Endothelial cell of umbilical vein (primary cell): ENCODE measurements around the gene MAP2K5. TPM values are rescaled to one million over a fixed set of nuclear protein-coding genes. Genes with fewer than 3 reads are reported as not detected.

Source experiments
- BruUV-seq: library from RNA; stranded (reverse); fragments of 400-500 nt; replicated peaks from 2 replicates; lab custom pipeline; 2021; lab: Mats Ljungman, UMichigan
- CTCF ChIA-PET: fragments of 300-600, 350-600 bp; sonication (Branson Sonifier 250); formaldehyde crosslinking; loops from one replicate; lab custom pipeline; 2021; ENCODE audit warnings: antibody characterized with exemption, inconsistent platforms; lab: Charles Lee
- POLR2A ChIA-PET: fragments of 300-600, 350-600 bp; sonication (Branson Sonifier 250); formaldehyde crosslinking; loops from one replicate; lab custom pipeline; 2021; ENCODE audit warnings: antibody characterized with exemption, inconsistent platforms; lab: Charles Lee
- DNase-seq: peaks from one replicate; pipeline ENCODE4 v3.0.0-alpha.2; 2011; ENCODE audit warnings: low read depth, low spot score
- FAIRE-seq: peaks from 2 replicates; lab custom pipeline; 2011; peaks lifted over from hg19 to GRCh38; lab: Jason Lieb, UNC
- H2AFZ ChIP-seq: 2 replicates; pipeline ENCODE4 v1.6.0; 2012; ENCODE audit warnings: low read depth, low read length, control low read depth, inconsistent platforms
- H3K27ac ChIP-seq: 2 replicates; pipeline ENCODE4 v1.5.1; 2011; ENCODE audit warnings: low read depth, mild to moderate bottlenecking, control low read depth, low read length, moderate library complexity; ENCODE audit not compliant: insufficient read depth
- H3K27me3 ChIP-seq, 2 experiments: 2 replicates each; pipeline versions ENCODE4 v1.6.0 to v1.6.1; 2011; ENCODE audit warnings: low read length in 2 of 2, mixed read lengths in 1 of 2; ENCODE audit not compliant: control insufficient read depth in 2 of 2, insufficient read depth in 2 of 2
- H3K36me3 ChIP-seq, 2 experiments: 2 replicates in 1 of 2; 3 replicates in 1 of 2; pipeline ENCODE4 v1.5.1; 2011; ENCODE audit warnings: low read length in 2 of 2, mild to moderate bottlenecking in 1 of 2, moderate library complexity in 1 of 2; ENCODE audit not compliant: control insufficient read depth in 2 of 2, insufficient read depth in 2 of 2; ENCODE audit errors: extremely low read depth in 1 of 2
- H3K4me1 ChIP-seq: 3 replicates; pipeline ENCODE4 v1.5.1; 2011; ENCODE audit warnings: mild to moderate bottlenecking, low read length; ENCODE audit not compliant: control insufficient read depth, insufficient read depth; ENCODE audit errors: extremely low read depth
- H3K4me2 ChIP-seq: 2 replicates; pipeline ENCODE4 v1.6.1; 2011; ENCODE audit warnings: low read length, control low read depth, mixed read lengths; ENCODE audit not compliant: insufficient read depth
- H3K4me3 ChIP-seq, 3 experiments: fragments of 200-600 bp in 1 of 3; sonication (generic), shearing (Covaris generic) in 1 of 3; replicated peaks in 1 of 3; 2 replicates each; pipeline ENCODE4 v1.5.1; 2011 to 2016; ENCODE audit warnings: control low read depth in 3 of 3, low read length in 3 of 3, mild to moderate bottlenecking in 2 of 3, inconsistent platforms in 1 of 3, low read depth in 1 of 3, moderate library complexity in 1 of 3; ENCODE audit not compliant: insufficient read depth in 1 of 3
- H3K79me2 ChIP-seq: 2 replicates; pipeline ENCODE4 v1.6.0; 2012; ENCODE audit warnings: low read length, inconsistent platforms; ENCODE audit not compliant: control insufficient read depth, insufficient read depth
- H3K9ac ChIP-seq: replicated peaks from 2 replicates; pipeline ENCODE3; 2011; ENCODE audit warnings: low read length, control low read depth; ENCODE audit not compliant: insufficient read depth; ENCODE audit errors: extremely low read depth
- H3K9me1 ChIP-seq: replicated peaks from 3 replicates; pipeline ENCODE4 v1.6.0; 2011; ENCODE audit warnings: mild to moderate bottlenecking, low read length; ENCODE audit not compliant: control insufficient read depth, insufficient read depth; ENCODE audit errors: extremely low read depth
- H3K9me3 ChIP-seq: replicated peaks from 2 replicates; pipeline ENCODE4 v1.5.1; 2012; ENCODE audit warnings: low read length, inconsistent platforms; ENCODE audit not compliant: control insufficient read depth, insufficient read depth
- H4K20me1 ChIP-seq: replicated peaks from 2 replicates; pipeline ENCODE3; 2011; ENCODE audit warnings: mild to moderate bottlenecking, low read length; ENCODE audit not compliant: control insufficient read depth, insufficient read depth; ENCODE audit errors: extremely low read depth
- EZH2 ChIP-seq: IDR thresholded peaks from 2 replicates; pipeline ENCODE4 v1.6.1; 2012; ENCODE audit warnings: borderline replicate concordance, low read depth, mild to moderate bottlenecking, moderate library complexity, low read length, inconsistent platforms; ENCODE audit not compliant: severe bottlenecking
- FOS ChIP-seq: IDR thresholded peaks from 2 replicates; pipeline ENCODE4 v1.6.1; 2011; ENCODE audit warnings: mild to moderate bottlenecking, low read length, moderate library complexity, borderline replicate concordance; ENCODE audit not compliant: insufficient read depth
- GATA2 ChIP-seq: IDR thresholded peaks from 2 replicates; pipeline ENCODE4 v1.7.0; 2011; ENCODE audit warnings: low read depth, mild to moderate bottlenecking, moderate library complexity, mixed read lengths, low read length; ENCODE audit not compliant: insufficient read length, insufficient read depth
- JUN ChIP-seq: IDR thresholded peaks from 2 replicates; pipeline ENCODE4 v1.6.1; 2011; ENCODE audit warnings: borderline replicate concordance, low read depth; ENCODE audit not compliant: insufficient read length, insufficient read depth
- MYC ChIP-seq: IDR thresholded peaks from one replicate; pipeline ENCODE4 v1.6.1; 2011; ENCODE audit warnings: mild to moderate bottlenecking, low read depth, low read length
- POLR2A ChIP-seq: IDR thresholded peaks from 2 replicates; pipeline ENCODE4 v1.6.1; 2012; ENCODE audit warnings: low read depth, mild to moderate bottlenecking, control low read depth, low read length
- POLR2AphosphoS5 ChIP-seq: IDR thresholded peaks from 2 replicates; pipeline ENCODE4 v1.6.1; 2012; ENCODE audit warnings: low read depth, mild to moderate bottlenecking, control low read depth, low read length, moderate library complexity; ENCODE audit not compliant: insufficient read depth
- dilution Hi-C: fragments of 300-500 bp; cut with MboI; formaldehyde crosslinking; loops from one replicate; pipeline ENCODE4 v1.15.0; 2019; ENCODE audit warnings: low sequenced_read_pairs; ENCODE audit not compliant: extremely low pct_ligation_motif_present
- intact Hi-C: fragments of 100-400 bp; cut with micrococcal nuclease; formaldehyde crosslinking; loops from one replicate; pipeline ENCODE4 v1.10.0; 2022
- polyA plus RNA-seq, 4 experiments: library from polyadenylated mRNA; depleted of rRNA in 3 of 4; stranded (reverse) in 3 of 4; unstranded in 1 of 4; fragments of >200 nt; gene quantifications; 2 replicates each; pipeline versions ENCODE4 v1.2.1 to v1.2.3, GENCODE V29; 2011 to 2012; ENCODE audit warnings: missing spikeins in 1 of 4
- total RNA-seq: library from RNA; stranded (reverse); gene quantifications from 2 replicates; pipeline ENCODE4 v1.2.3, GENCODE V29; 2021
- TF ChIP-seq, protein P1 (sequence below): IDR thresholded peaks from 2 replicates; pipeline ENCODE4 v1.6.1; 2011; ENCODE audit not compliant: insufficient read depth, insufficient read length
- TF ChIP-seq, protein P2 (sequence below), 2 donors: IDR thresholded peaks; 1 replicate in 1 of 2; 2 replicates in 1 of 2; pipeline ENCODE4 v1.5.1; 2011; ENCODE audit warnings: low read length in 2 of 2, mild to moderate bottlenecking in 2 of 2, moderate library complexity in 2 of 2, control low read depth in 1 of 2, inconsistent platforms in 1 of 2, low read depth in 1 of 2; ENCODE audit not compliant: insufficient read depth in 1 of 2; ENCODE audit errors: extremely low read depth in 1 of 2

The MAP2K5 gene
- total and polyA plus RNA-seq, 2 donors (not counting 3 experiments of a cell fraction or from before 2014, with no cell fraction given): 4.9 to 24.7 TPM

DNA sequence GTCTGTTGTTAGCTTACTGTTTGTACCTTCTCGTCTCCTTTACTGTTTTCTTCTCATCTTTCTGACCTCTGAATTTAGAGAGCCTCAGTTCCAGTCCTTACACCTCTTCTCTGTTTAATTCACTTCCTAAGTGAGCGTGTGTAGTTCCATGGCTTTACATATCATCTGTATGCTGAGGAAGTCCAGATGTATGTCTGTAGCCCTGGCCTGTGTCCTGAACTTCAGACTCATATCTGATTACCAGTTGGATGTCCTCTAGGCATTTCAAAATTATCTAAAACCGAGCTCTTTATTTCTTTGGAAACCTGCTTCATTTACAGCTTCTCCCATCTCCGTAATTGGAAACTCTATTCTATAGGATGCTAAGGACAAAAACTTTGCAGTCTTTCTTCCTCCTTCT lies 75.8 kb downstream of the MAP2K5 start:
- Histone ChIP-seq H3K9ac (no peak overlapping the region), H4K20me1 (no peaks in the 10 kb centered on the region), H3K36me3 (no peaks in the 10 kb centered on the region), H3K9me3 (no peaks in the 10 kb centered on the region), H3K79me2 (no peaks in the 10 kb centered on the region), H3K9me1 (no peaks in the 10 kb centered on the region), H3K4me3 (no peak overlapping the region), H3K27me3 (no peaks in the 10 kb centered on the region), H3K27ac (no peak overlapping the region), H3K4me1 (no peaks in the 10 kb centered on the region), H3K4me2 (no peak overlapping the region), H2AFZ (no peak overlapping the region)
- intact Hi-C loops (no loop called here), dilution Hi-C loops (no loop called here)
- TF ChIP-seq JUN (no peak), POLR2A (no peak), FOS (no peak), MYC (no peak), POLR2AphosphoS5 (no peak)
- TF ChIP-seq, protein P1, sequence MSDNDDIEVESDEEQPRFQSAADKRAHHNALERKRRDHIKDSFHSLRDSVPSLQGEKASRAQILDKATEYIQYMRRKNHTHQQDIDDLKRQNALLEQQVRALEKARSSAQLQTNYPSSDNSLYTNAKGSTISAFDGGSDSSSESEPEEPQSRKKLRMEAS: no peak
- no TSS peak for BruUV-seq
- POLR2A ChIA-PET: no interaction called here
- CTCF ChIA-PET: interaction anchor here (0.7 kb wide), 1 partner anchor 12 kb away, joined by 3 read pairs; no protein-coding TSS in a partner anchor
- DNase-seq (no peak), FAIRE-seq (no peak)

DNA sequence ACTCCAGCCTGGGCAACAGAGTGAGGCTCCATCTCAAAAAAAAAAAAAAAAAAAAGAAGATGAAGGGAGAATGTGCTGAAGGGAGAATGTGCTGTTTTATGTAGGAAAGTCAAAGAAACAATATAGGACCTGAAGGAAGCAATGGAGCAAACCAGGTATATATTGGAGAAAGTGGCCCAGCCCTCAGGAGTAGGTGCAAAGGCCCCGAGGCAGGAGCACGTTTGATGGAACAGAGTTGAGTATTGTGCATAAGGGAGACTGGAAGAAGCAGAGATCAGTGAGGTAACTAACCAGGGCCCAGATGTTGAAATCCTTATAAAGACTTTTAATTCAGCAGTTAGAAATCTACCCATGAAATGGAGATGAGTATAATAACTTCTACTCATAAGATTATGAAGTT lies 79.6 kb downstream of the MAP2K5 start:
- no peak overlapping the region for H3K4me3 ChIP-seq
- intact Hi-C loops: no loop called here
- DNase-seq (no peak), FAIRE-seq (no peak)
- H3K4me1 ChIP-seq: no peaks in the 10 kb centered on the region
- BruUV-seq: no TSS peak
- TF ChIP-seq JUN (no peak), POLR2A (no peak), GATA2 (no peak), MYC (no peak), EZH2 (no peak), POLR2AphosphoS5 (no peak)
- TF ChIP-seq, protein P2, sequence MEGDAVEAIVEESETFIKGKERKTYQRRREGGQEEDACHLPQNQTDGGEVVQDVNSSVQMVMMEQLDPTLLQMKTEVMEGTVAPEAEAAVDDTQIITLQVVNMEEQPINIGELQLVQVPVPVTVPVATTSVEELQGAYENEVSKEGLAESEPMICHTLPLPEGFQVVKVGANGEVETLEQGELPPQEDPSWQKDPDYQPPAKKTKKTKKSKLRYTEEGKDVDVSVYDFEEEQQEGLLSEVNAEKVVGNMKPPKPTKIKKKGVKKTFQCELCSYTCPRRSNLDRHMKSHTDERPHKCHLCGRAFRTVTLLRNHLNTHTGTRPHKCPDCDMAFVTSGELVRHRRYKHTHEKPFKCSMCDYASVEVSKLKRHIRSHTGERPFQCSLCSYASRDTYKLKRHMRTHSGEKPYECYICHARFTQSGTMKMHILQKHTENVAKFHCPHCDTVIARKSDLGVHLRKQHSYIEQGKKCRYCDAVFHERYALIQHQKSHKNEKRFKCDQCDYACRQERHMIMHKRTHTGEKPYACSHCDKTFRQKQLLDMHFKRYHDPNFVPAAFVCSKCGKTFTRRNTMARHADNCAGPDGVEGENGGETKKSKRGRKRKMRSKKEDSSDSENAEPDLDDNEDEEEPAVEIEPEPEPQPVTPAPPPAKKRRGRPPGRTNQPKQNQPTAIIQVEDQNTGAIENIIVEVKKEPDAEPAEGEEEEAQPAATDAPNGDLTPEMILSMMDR (IDR thresholded peaks at IDR 0.05; ENCODE audit: extremely low read depth in 1 of 2, insufficient read depth in 1 of 2, low read depth in 1 of 2, low read length in 2 of 2): no peak
- TF ChIP-seq, protein P1: no peak
- H3K9ac ChIP-seq: no peak overlapping the region
- H3K27ac ChIP-seq: no peak overlapping the region
- ChIA-PET POLR2A (no interaction called here), CTCF (no interaction called here)
- no peak overlapping the region for H2AFZ ChIP-seq
- H3K79me2 ChIP-seq: no peaks in the 10 kb centered on the region
- dilution Hi-C loops: no loop called here
- H3K9me1 ChIP-seq: no peaks in the 10 kb centered on the region
- no peaks in the 10 kb centered on the region for H3K9me3 ChIP-seq
- no peaks in the 10 kb centered on the region for H3K36me3 ChIP-seq
- no peaks in the 10 kb centered on the region for H3K27me3 ChIP-seq
- H4K20me1 ChIP-seq: no peaks in the 10 kb centered on the region
- no peak overlapping the region for H3K4me2 ChIP-seq
